K562 (cell line): ENCODE data around the gene DNASE1L3. TPM values are rescaled to one million over a fixed set of nuclear protein-coding genes. Genes with fewer than 3 reads are reported as not detected.

Experiments used
- ATAC-seq: fragments of 200-7000 bp; cut with Tn5 transposase; 3 replicates; pipeline ENCODE4 v1.9.1; 2020; ENCODE audit warnings: moderate library complexity
- BruUV-seq: library from RNA; stranded (reverse); fragments of 400-500 nt; replicated peaks from 2 replicates; lab custom pipeline; 2021; lab: Mats Ljungman, UMichigan
- CTCF ChIA-PET: fragments of 300-600 bp; formaldehyde crosslinking; extraction: SDS; loops from one replicate; lab custom pipeline; 2021; ENCODE audit warnings: low intra/inter-chr PET ratio; lab: Yijun Ruan, JAX
- POLR2A ChIA-PET: fragments of 300-600, 350-650 bp; sonication (Branson Sonifier 250); formaldehyde crosslinking; extraction: SDS; loops from one replicate; lab custom pipeline; 2021; ENCODE audit warnings: antibody characterized with exemption, inconsistent platforms; lab: Yijun Ruan, JAX
- DNase-seq, 4 experiments: peaks; one replicate each; pipeline versions ENCODE4 v3.0.0 to v3.0.0-alpha.2; 2011 to 2018; ENCODE audit warnings: low spot score in 3 of 4, mixed read lengths in 3 of 4; ENCODE audit errors: extremely low read depth in 1 of 4
- FAIRE-seq: peaks from 2 replicates; lab custom pipeline; 2011; peaks lifted over from hg19 to GRCh38; lab: Jason Lieb, UNC
- H2AFZ ChIP-seq: 2 replicates; pipeline ENCODE4 v1.6.0; 2011; ENCODE audit warnings: low read depth, low read length, control low read depth, inconsistent platforms
- H3K27ac ChIP-seq: fragments of 200-600 bp; 3 replicates; pipeline ENCODE4 v1.8.0; 2011; ENCODE audit warnings: low read depth, mild to moderate bottlenecking, control low read depth, inconsistent platforms, low read length, moderate library complexity, mixed read lengths; ENCODE audit errors: extremely low read depth
- H3K27me3 ChIP-seq, 2 experiments: fragments of 300-600 bp in 1 of 2; 2 replicates in 1 of 2; 3 replicates in 1 of 2; pipeline versions ENCODE4 v1.6.0 to v1.8.0; 2011; ENCODE audit warnings: inconsistent platforms in 2 of 2, low read length in 2 of 2, mild to moderate bottlenecking in 1 of 2, mixed read lengths in 1 of 2, moderate library complexity in 1 of 2; ENCODE audit not compliant: control insufficient read depth in 2 of 2, insufficient read depth in 2 of 2
- H3K36me3 ChIP-seq: fragments of 300-600 bp; 3 replicates; pipeline ENCODE4 v1.8.0; 2011; ENCODE audit warnings: mild to moderate bottlenecking, low read length, inconsistent platforms; ENCODE audit not compliant: control insufficient read depth, insufficient read depth
- H3K4me1 ChIP-seq, 2 experiments: fragments of 200-600 bp in 1 of 2; replicated peaks in 1 of 2; 2 replicates in 1 of 2; 3 replicates in 1 of 2; pipeline versions ENCODE4 v1.5.1 to v1.8.0; 2011; ENCODE audit warnings: inconsistent platforms in 2 of 2, low read length in 2 of 2, mild to moderate bottlenecking in 1 of 2, mixed read lengths in 1 of 2, moderate library complexity in 1 of 2; ENCODE audit not compliant: control insufficient read depth in 2 of 2, insufficient read depth in 2 of 2
- H3K4me2 ChIP-seq: 2 replicates; pipeline ENCODE4 v1.6.1; 2011; ENCODE audit warnings: low read length, control low read depth, inconsistent platforms, mixed read lengths; ENCODE audit not compliant: insufficient read depth
- H3K4me3 ChIP-seq: fragments of 200-600 bp; sonication (generic), shearing (Covaris generic); 2 replicates; pipeline ENCODE4 v1.5.1; 2016; ENCODE audit warnings: control low read depth, inconsistent platforms
- H3K79me2 ChIP-seq: fragments of 200-600 bp; 3 replicates; pipeline ENCODE4 v1.8.0; 2011; ENCODE audit warnings: low read length, inconsistent platforms; ENCODE audit not compliant: control insufficient read depth, insufficient read depth
- H3K9ac ChIP-seq, 2 experiments: 2 replicates each; pipeline versions ENCODE4 v1.6.0 to v1.6.1; 2011; ENCODE audit warnings: low read depth in 2 of 2, low read length in 2 of 2, control low read depth in 1 of 2, inconsistent platforms in 1 of 2, mild to moderate bottlenecking in 1 of 2, mixed read lengths in 1 of 2; ENCODE audit not compliant: insufficient read depth in 1 of 2
- H3K9me1 ChIP-seq: one replicate; pipeline ENCODE4 v1.6.0; 2011; ENCODE audit warnings: inconsistent platforms, mild to moderate bottlenecking, low read length, moderate library complexity; ENCODE audit not compliant: control insufficient read depth, insufficient read depth
- H3K9me3 ChIP-seq: replicated peaks from 2 replicates; pipeline ENCODE4 v1.5.1; 2011; ENCODE audit warnings: low read depth, low read length, inconsistent platforms; ENCODE audit not compliant: control insufficient read depth, insufficient read depth
- H4K20me1 ChIP-seq: replicated peaks from 2 replicates; pipeline ENCODE4 v1.6.1; 2011; ENCODE audit warnings: low read length, inconsistent platforms, mixed read lengths; ENCODE audit not compliant: control insufficient read depth, insufficient read depth
- CEBPB ChIP-seq: fragments of 450-650 bp; IDR thresholded peaks from 2 replicates; pipeline ENCODE4 v1.6.1; 2016; ENCODE audit warnings: missing genetic modification characterization, missing compliant biosample characterization
- HDAC6 ChIP-seq: IDR thresholded peaks from 2 replicates; pipeline ENCODE4 v1.6.1; 2012; ENCODE audit warnings: low read depth, mild to moderate bottlenecking, control low read depth, inconsistent platforms, low read length, moderate library complexity
- HOXB6 ChIP-seq: fragments of 250-450 bp; sonication (Bioruptor Pico); IDR thresholded peaks from 2 replicates; pipeline ENCODE4 v1.5.1; 2022; ENCODE audit warnings: mild to moderate bottlenecking, borderline replicate concordance
- PHF21A ChIP-seq: fragments of 450-650 bp; IDR thresholded peaks from 2 replicates; pipeline ENCODE4 v1.6.1; 2017; ENCODE audit warnings: low read depth, borderline replicate concordance
- POLR2AphosphoS2 ChIP-seq: IDR thresholded peaks from 2 replicates; pipeline ENCODE4 v1.6.1; 2012; ENCODE audit warnings: low read length, improper control_type of control experiment
- SP2 ChIP-seq: IDR thresholded peaks from 2 replicates; pipeline ENCODE4 v1.6.1; 2011; ENCODE audit warnings: mild to moderate bottlenecking, low read depth, low read length, moderate library complexity; ENCODE audit not compliant: poor library complexity, severe bottlenecking; ENCODE audit errors: extremely low read depth
- WGBS: fragments of 100-300 bp; shearing (Covaris generic); methylation state at CpG from one replicate; pipeline ENCODE4 v1.1.6; 2016; ENCODE audit warnings: low coverage, mixed read lengths; ENCODE audit not compliant: insufficient coverage; ENCODE audit errors: missing lambda C conversion rate; 5-methylcytosine and 5-hydroxymethylcytosine counted together
- in situ Hi-C: fragments of 300-500 bp; cut with MboI; formaldehyde crosslinking; loops from 4 replicates; pipeline ENCODE4 v1.15.0; 2018; ENCODE audit warnings: inconsistent platforms, mixed read lengths
- intact Hi-C: fragments of 100-400 bp; cut with micrococcal nuclease; formaldehyde crosslinking; loops from 2 replicates; pipeline ENCODE4 v1.14.2; 2022
- polyA plus RNA-seq, 8 experiments: library from polyadenylated mRNA; depleted of rRNA in 4 of 8; stranded (reverse) in 5 of 8; unstranded in 3 of 8; fragments of >200 nt; fragmentation: Nextera tagmentation in 2 of 8; fragmentation: Illumina TruSeq in 1 of 8; extraction: Ambion mirVana in 2 of 8; extraction: Trizol in 1 of 8; gene quantifications; 2 replicates each; pipeline versions ENCODE4 v1.2.1 to v1.2.3, GENCODE V29; 2011 to 2014; ENCODE audit warnings: inconsistent platforms in 1 of 8, missing spikeins in 1 of 8
- total RNA-seq, 7 experiments: library from RNA; depleted of rRNA in 6 of 7; stranded (reverse); fragments of >200 nt in 6 of 7; fragmentation: Illumina TruSeq in 2 of 7; extraction: Trizol in 2 of 7; gene quantifications; 2 replicates each; pipeline versions ENCODE4 v1.2.1 to v1.2.3, GENCODE V29; 2011 to 2021; ENCODE audit warnings: low replicate concordance in 1 of 7

Gene DNASE1L3
- total and polyA plus RNA-seq, 9 of the 15 experiments (the other 6 are each of a cell fraction or from before 2014, with no cell fraction given) = 0.06 TPM; not detected in 8

- in situ Hi-C loops = loop anchor here (10.0 kb wide), 2 partner anchors 232 to 352 kb away; partner anchors contain the start of gene ACOX2
- Histone ChIP-seq H3K9me1 (no peaks in the 10 kb centered on the region), H3K4me3 (no peak overlapping the region), H4K20me1 (no peaks in the 10 kb centered on the region)
- CTCF ChIA-PET = no interaction called here
- no peak for FAIRE-seq
- no TSS peak for BruUV-seq
- TF ChIP-seq CEBPB (tag) = no peak
- TF ChIP-seq SP2 = no peak
- TF ChIP-seq POLR2AphosphoS2 = no peak
- TF ChIP-seq HOXB6 = no peak
- no peak for TF ChIP-seq HDAC6
- no peak for TF ChIP-seq PHF21A
- TF ChIP-seq, all 486 proteins: peak for 0
- Histone ChIP-seq H3K36me3 (no peaks in the 10 kb centered on the region), H2AFZ (no peak overlapping the region), H3K4me2 (no peak overlapping the region), H3K79me2 (no peaks in the 10 kb centered on the region), H3K4me1 (peaks cover 0 to 5% of the 10 kb centered on the region in 2 experiments; a peak in 3 of 5 replicates), H3K27ac (no peak overlapping the region), H3K9ac (no peak overlapping the region), H3K27me3 (no peaks in the 10 kb centered on the region), H3K9me3 (no peaks in the 10 kb centered on the region)
- WGBS = 30% methylated on average over 1 of the region's 1 CpG
- DNase-seq (no peak), ATAC-seq (no peak)
- POLR2A ChIA-PET = interaction anchor here (0.6 to 0.7 kb wide), 2 partner anchors 26 to 951 kb away, joined by 3 to 4 read pairs; no protein-coding TSS in a partner anchor
- intact Hi-C loops = no loop called here
Observed at GRCh38 chr3:58183221-58183620, 27.6 kb downstream of the DNASE1L3 start.
